Stimulated activated CD8-positive, alpha-beta memory T cell treated with anti-CD3 and anti-CD28 coated beads, Interleukin-7, amount 100 ng/mL, for 24 hours (primary cell): ENCODE measurements around the gene AK8.

Experiments
- DNase-seq: peaks from one replicate; pipeline ENCODE4 v3.0.0-alpha.2; 2020; ENCODE audit warnings: low read depth

The AK8 gene

DNA sequence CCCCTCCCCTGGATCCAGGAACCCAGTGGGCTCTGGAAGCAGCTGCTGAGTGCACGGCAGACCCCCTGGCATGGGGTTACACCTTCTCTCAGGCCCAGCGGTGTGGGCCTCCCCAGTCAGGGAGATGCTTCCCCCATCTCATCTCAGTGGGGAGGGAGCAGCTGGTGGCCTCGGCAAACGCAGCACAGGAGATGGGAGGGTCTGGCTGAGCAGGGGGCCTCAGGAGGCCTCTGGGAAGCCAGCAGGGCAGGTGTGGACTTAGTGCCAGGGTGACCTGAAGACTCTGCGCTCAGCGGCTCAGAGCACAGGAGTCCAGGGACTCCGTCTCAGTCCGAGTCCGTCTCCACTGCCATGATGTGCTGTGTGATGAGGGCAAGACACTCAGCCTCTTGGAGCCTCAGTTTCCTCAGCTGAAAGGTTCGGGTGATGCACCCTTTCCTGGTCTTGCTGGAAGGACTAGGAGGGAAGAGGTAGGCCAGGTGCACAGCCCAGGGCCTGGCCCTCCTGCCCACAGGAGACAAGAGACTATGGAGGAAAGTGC, 107.2 kb downstream of the AK8 start:
- no peak for DNase-seq

GRCh38 chr9:132769906-132770769, 107.9 kb downstream of the AK8 start:
- peak; percentile 26 for DNase-seq

GRCh38 chr9:132768932-132769905, 108.9 kb downstream of the AK8 start:
- peak; percentile 28 for DNase-seq

- DNase-seq = no peak
Measured at GRCh38 chr9:132763574-132763973, 114.5 kb downstream of the AK8 start.

DNA sequence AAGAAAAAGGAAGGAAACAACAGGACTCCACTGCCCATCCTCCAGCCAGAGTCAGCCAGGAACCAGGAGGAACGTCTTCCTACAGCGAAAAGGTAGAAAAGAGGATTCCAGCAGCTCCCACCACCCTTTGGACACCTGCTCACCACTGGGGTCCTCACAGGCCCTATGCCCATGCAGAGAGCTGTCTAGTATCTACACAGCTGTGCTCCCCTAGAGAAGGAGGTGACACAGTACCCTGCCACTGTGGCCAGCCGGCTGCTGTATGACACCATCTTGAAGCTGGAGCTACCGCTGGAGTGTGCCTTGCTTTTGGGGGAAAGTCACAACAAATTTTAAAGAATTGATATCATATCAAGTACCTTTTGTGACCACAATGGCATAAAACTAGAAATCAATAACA, 115.2 kb downstream of the AK8 start:
- DNase-seq = no peak

GRCh38 chr9:132761602-132762001, 116.5 kb downstream of the AK8 start:
- DNase-seq = no peak

DNA sequence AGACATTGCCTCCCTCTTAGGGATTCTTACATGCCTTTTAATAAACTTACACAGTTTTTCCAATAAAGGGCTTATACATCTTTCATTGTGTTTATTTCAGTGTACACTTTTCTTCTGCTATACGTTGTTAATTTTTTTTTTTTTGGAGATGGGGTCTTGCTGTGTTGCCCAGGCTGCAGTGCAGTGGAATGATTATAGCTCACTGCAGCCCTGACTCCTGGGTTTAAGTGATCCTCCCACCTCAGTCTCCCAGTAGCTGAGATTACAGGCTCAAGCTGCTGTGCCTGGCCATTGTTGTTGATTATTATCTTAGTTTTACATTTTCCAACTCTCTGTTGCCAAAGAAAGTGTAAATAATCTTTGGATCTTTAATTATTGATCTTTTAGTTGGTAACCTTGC, 118.0 kb downstream of the AK8 start:
- DNase-seq = no peak

DNA sequence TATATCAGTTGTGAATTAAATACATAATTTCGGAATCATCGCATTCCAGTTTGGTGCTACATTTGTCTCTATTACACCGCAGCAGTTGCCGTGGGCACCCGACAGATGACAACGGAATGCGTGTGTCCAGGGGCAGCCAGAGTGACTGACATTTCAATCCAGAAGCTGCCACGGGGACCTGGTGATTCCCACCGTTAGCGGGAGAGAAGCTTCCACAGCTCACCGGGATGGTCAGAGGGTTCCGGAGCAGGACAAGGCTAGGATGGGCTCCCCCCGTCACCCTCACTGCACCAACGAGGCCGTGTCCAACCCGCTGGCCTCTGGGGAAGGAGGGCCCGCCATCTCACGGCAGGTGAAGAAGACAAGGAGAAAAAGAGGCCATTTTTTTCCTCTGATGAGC, 121.1 kb downstream of the AK8 start:
- DNase-seq = no peak

DNA sequence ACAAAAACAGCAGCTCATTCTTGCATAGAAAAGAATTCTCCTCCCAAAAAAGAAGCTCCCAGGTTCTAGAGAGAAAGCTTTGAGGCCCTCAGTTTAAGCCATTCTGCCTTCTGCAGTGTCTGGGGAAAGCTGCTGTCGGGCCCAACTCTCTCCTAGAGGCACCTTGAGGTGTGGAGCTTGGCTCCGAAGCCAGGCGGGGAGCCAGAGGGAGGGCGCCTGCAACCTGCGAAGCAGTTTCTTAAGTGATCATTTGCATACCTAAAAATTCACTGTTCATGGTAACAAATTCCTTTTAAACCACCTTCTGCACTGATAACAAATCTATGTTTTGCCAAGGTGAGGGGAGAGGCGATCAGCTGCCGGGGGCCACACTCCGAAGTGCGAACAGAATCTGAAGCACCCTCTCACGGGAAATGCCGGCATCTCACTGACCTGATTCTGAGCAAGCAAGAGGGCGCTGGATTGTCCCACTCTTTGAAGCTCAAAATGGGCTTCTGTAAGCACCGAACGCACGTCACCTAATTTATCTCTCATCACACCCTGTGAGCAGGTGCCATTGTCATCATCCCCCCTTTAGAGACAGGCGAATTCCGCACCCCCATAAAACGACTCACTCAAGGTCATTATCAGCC, 121.8 kb downstream of the AK8 start:
- no peak for DNase-seq

GRCh38 chr9:132755096-132755495, 123.0 kb downstream of the AK8 start:
- DNase-seq = no peak

DNA sequence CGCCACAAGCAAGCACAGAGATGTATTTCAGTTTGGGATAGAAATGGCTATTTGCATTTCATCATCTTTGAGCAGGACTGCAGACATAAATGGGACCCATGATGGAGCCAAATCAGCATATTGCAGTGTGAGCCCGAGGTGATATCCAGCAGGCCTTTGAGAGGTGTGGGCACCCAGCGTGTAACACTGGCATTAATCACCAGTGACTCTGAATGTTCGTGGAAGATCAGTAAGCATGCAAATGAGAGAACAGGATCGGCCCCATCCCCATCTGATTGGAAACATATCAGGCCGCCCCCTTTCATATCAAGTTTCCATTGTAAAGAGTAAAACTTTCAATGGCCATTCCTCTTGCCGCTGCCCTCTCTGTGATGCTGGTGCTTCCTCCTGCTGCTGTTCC, 123.8 kb downstream of the AK8 start:
- no peak for DNase-seq

- no peak for DNase-seq
Measured at GRCh38 chr9:132753593-132753880, 124.5 kb downstream of the AK8 start.

DNA sequence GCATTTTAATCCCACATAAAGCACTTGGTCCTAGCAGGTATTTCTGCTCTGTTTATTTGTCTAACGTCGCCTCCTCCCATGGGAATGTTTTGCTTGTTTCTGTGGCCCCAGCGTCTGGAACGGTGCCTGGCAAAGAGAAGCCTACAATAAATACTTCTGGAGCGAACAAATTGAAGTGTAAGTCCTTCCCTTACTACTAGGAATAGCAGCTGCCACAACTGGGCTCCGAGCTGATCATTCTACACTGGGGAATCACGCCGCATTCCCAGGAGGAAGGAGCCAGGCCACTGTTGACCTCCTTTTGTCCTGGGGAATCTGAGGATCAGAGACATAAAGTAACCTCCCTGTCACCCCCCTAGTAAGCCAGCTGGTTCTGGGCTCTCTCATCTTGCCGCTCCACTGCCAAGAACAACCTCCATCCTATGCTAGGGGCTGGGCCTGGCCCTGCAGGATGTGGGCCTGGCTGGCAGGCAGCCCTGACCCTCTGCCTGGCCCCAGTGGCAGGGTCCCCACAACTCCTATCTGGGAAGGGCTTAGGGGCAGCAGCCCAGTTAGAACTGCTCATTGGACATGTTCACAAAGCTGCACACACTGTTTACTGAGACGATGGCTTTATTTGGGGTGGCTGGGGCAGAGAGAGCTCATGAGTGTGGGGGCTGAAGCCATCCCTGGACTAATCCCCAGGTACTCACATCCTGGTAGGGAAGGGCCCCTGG, 125.0 kb downstream of the AK8 start:
- DNase-seq = no peak

DNA sequence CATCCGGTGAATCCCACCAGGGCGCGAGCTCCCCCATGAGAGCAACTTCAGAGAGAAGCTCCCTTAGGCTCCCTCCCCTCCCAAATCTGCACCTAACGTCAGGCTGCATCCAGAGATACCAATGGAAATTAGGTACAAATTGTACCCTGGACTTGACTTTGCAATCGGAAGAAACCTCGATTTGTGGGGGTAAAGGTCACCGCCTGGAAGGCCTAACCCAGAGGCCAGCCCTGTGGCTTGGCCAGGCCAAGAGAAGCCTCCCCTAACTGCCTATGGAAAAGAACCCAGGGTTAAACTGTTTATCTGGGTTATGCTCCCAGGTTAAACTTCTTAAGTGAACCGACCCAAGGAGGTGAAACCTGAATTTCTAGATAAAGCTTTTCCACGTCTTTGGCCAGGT, 127.4 kb downstream of the AK8 start:
- no peak for DNase-seq

GRCh38 chr9:132749306-132749705, 128.8 kb downstream of the AK8 start:
- no peak for DNase-seq

DNA sequence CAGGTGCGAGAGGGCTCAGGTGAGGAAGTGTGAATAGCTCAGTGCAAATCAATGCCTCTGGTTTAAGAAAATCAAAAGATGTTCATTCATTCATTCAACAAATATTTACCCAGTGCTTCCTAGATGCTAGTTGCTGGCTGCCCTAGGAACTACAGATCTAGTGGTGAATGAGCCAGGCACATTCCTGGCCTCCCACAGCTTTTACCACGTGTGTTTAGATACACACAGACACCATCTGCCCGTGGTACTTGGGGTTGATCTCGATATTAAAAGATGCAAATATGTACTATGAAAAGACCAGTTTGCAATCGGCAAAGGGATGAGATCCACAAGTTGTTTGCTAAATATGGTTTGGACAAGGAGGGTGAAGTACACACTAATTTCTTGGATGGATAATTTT, 129.6 kb downstream of the AK8 start:
- DNase-seq = no peak

- DNase-seq = no peak
Measured at GRCh38 chr9:132745756-132746709, 132.1 kb downstream of the AK8 start.

DNA sequence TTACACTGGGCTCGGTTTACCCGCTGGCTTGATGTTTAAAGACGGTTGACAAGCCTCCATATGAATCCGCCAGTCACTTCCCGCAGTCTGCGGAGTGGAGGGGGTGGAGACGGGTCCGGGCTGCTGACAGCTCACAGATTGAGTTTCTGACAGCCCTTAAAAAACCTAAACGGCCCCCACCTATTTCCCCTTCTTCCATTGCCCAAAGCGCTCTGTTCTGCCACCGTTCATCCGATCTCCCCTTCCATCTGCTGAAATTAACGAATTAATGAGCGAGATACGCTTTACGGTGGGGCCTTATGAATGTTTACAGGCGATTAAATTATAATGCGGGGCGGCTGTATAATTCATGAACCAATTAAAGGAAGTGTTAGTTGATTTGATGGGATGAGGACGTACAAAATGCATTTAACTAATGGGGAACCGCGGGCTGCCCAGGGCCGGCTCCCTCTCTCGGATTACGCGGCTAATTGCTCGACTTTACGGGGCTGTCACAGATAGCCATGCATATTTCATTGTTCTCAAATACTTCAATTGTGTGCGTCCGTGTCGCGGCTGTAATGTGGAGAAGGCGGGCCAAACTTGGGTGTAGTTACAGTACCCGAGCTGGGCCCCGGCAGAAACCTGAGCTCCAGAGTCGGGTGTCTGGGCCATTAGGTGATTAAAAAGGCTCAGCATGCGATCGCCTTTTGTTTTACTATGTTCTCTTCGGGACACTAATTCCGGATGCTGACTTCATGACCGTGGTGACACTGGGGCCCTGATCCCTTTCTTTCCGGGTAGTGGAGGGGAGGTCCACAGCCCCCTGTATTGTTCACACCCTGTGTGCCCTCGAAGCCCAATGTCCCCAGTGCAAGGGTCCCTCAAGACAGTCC, 133.0 kb downstream of the AK8 start:
- DNase-seq = no peak

- no peak for DNase-seq
Measured at GRCh38 chr9:132743931-132744479, 134.1 kb downstream of the AK8 start.
